Measurements from ENCODE around the gene ANLN.
A peak's percentile ranks its signal among the peaks of the same experiment; 100 is the strongest.

Gene ANLN

DNA sequence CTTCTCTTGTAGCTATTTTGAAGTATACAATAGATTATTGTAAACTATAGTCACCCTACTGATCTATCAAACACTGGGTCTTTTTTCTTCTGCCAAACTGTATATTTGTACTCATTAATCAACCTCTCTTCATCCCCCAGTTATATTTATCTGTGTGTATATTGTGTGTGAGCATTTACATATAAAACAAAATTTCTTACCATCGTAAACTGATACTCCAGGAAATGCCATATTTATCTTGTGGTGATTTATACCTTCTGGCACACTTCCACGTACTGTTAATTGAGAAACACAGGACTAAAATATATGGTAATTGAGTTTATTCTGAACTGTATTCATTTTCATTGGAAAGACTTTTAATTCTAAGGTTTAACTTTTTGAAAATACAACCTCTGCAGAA lies 18.9 kb downstream of the ANLN start:
- TF ChIP-seq, protein P1, sequence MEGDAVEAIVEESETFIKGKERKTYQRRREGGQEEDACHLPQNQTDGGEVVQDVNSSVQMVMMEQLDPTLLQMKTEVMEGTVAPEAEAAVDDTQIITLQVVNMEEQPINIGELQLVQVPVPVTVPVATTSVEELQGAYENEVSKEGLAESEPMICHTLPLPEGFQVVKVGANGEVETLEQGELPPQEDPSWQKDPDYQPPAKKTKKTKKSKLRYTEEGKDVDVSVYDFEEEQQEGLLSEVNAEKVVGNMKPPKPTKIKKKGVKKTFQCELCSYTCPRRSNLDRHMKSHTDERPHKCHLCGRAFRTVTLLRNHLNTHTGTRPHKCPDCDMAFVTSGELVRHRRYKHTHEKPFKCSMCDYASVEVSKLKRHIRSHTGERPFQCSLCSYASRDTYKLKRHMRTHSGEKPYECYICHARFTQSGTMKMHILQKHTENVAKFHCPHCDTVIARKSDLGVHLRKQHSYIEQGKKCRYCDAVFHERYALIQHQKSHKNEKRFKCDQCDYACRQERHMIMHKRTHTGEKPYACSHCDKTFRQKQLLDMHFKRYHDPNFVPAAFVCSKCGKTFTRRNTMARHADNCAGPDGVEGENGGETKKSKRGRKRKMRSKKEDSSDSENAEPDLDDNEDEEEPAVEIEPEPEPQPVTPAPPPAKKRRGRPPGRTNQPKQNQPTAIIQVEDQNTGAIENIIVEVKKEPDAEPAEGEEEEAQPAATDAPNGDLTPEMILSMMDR (conservative IDR thresholded peaks at IDR 0.05; ENCODE audit: control insufficient read depth, insufficient read depth, low read depth, low read length): no peak
- DNase-seq (ENCODE audit: low read depth): peak; percentile 23
- no peak overlapping the region for H3K4me3 ChIP-seq (ENCODE audit: control insufficient read depth, low read depth, low read length)

DNA sequence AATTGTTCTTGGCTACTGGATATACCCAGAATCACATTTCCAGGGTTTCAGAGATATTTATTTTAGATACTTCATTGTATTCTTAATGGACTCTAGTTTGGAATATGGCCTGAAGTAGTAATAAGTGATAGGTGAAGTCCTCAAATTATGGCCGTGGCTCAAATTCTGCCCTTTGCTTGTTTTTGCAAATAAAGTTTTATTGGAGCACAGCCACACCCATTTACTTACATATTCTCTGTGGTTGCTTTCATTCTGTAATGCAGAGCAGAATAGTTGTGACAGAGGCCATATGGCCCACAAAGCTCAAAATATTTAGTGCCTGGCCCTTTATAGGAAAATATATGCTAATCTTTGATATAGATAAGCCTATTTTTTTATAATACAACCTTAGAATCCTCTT lies 19.5 kb downstream of the ANLN start:
- H3K4me3 ChIP-seq (ENCODE audit: control insufficient read depth, low read depth, low read length): no peak overlapping the region
- TF ChIP-seq, protein P1 (conservative IDR thresholded peaks at IDR 0.05; ENCODE audit: control insufficient read depth, insufficient read depth, low read depth, low read length): no peak
- no peak for DNase-seq (ENCODE audit: low read depth)

DNA sequence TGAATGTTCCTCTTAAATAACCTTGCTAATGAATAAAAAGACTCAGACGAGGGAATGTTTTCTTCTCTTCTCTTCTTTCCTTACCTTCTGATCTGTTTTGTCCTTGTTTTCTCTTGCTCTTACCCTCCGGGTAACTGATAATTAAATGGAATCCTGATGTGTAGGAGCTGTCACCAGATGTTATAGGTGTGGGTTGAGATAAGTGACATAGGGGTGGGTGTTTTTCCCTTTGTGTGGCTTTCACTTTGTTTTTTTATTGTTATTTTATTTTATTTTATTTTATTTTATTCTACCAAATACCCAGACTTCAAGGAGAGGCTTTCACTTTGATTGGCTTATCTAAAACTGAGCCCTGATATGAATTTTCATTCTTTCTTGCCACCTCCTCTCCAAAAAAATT lies 25.5 kb downstream of the ANLN start:
- no peak for DNase-seq (ENCODE audit: low read depth)
- no peak overlapping the region for H3K4me3 ChIP-seq (ENCODE audit: control insufficient read depth, low read depth, low read length)
- TF ChIP-seq, protein P1 (conservative IDR thresholded peaks at IDR 0.05; ENCODE audit: control insufficient read depth, insufficient read depth, low read depth, low read length): no peak

DNA sequence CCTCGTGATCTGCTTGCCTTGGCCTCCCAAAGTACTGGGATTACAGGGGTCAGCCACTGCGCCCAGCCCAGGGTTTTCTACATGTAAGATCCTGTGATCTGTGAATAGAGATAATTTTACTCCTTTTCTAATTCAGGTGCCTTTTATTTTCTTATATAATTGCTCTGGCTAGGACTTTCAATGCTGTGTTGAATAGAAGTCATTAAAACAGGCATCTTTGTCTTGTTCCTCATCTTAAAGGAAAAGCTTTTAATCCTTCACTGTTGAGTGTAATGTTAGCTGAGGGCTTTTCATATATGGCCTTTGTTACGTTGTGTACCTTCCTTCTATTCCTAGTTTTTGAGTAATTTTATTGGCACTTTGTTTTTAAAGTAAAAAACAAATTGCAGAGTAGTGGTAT lies 26.6 kb downstream of the ANLN start:
- H3K4me3 ChIP-seq (ENCODE audit: control insufficient read depth, low read depth, low read length): no peak overlapping the region
- no peak for DNase-seq (ENCODE audit: low read depth)
- TF ChIP-seq, protein P1 (conservative IDR thresholded peaks at IDR 0.05; ENCODE audit: control insufficient read depth, insufficient read depth, low read depth, low read length): no peak

DNA sequence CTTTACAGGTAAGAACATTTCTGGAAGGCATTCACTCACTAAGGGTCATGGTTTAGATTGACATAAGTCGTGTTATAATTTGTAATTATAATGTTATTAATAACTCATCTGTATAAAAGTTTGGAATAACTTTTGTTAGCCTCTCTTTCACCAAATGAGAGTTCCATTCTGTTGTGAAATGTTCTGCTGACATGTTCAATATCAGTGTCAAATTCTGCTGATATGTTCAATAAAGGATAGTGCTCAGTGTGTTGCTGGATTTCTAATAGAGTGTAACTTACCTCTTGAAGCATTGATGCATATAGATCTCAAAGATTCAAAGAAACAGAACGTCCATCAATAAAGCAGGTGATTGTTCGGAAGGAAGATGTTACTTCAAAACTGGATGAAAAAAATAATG lies 30.6 kb downstream of the ANLN start:
- no peak overlapping the region for H3K4me3 ChIP-seq (ENCODE audit: control insufficient read depth, low read depth, low read length)
- no peak for DNase-seq (ENCODE audit: low read depth)
- TF ChIP-seq, protein P1 (conservative IDR thresholded peaks at IDR 0.05; ENCODE audit: control insufficient read depth, insufficient read depth, low read depth, low read length): no peak

DNA sequence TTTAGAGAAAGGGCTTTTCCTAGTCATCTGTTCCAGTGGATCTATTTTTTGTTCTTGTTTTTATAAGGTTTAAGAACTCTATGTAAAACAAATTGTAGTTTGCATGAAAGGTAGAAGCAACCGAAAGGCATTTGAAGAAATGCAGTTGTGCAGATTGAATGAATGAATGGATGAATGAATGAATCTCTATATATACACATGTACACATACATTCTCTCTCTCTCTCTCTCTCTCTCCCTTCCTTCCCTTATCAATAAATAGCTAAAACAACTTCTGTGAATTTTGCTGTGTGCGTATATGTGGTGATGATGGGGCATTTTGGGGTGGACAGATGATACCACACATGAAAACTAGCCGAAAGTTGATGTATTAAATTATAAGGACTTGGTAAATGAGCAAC lies 32.4 kb downstream of the ANLN start:
- TF ChIP-seq, protein P1 (conservative IDR thresholded peaks at IDR 0.05; ENCODE audit: control insufficient read depth, insufficient read depth, low read depth, low read length): no peak
- no peak for DNase-seq (ENCODE audit: low read depth)
- H3K4me3 ChIP-seq (ENCODE audit: control insufficient read depth, low read depth, low read length): no peak overlapping the region

DNA sequence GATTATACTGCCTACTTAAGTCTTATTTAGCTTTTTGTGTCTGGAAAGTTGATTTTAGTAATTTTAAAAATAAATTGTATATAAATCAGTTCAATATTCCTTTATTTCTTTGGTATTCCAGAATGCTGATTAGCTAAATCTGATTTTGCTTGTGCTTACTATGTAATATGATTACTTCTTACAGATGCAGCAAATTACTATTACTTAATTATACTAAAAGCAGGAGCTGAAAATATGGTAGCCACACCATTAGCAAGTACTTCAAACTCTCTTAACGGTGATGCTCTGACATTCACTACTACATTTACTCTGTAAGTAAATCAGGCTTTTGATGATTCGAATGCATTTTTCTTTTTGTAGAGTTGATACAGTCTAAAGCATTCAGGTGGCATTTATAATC lies 34.0 kb downstream of the ANLN start:
- TF ChIP-seq, protein P1 (conservative IDR thresholded peaks at IDR 0.05; ENCODE audit: control insufficient read depth, insufficient read depth, low read depth, low read length): no peak
- no peak overlapping the region for H3K4me3 ChIP-seq (ENCODE audit: control insufficient read depth, low read depth, low read length)
- no peak for DNase-seq (ENCODE audit: low read depth)
